SHP77 (cell line): ENCODE data around the gene PXDN.
"Not testable (repeated sequence)": the region's sequence is repeated elsewhere in the genome, so short reads cannot be mapped to it uniquely, and the experiment has no call there.

Experiments
- DNase-seq, 2 experiments: peaks; one replicate each; lab custom pipeline; 2025; lab: John Stamatoyannopoulos, UW

The PXDN gene

GRCh38 chr2:1777156-1777555 is 32.8 kb upstream of the PXDN start:
- no peak for DNase-seq

GRCh38 chr2:1775511-1776035 is 31.3 kb upstream of the PXDN start:
- DNase-seq = no peak

GRCh38 chr2:1774929-1775328 is 30.6 kb upstream of the PXDN start:
- no peak for DNase-seq

GRCh38 chr2:1773883-1774282 is 29.6 kb upstream of the PXDN start:
- DNase-seq = no peak

GRCh38 chr2:1772471-1773267 is 28.4 kb upstream of the PXDN start:
- no peak for DNase-seq

- no peak for DNase-seq
These were observed 27.4 kb upstream of the PXDN start for GRCh38 chr2:1771626-1772280.

- no peak for DNase-seq
These were observed 26.5 kb upstream of the PXDN start for GRCh38 chr2:1770566-1771380.

- peak; percentile 86 to 91 for DNase-seq
These were observed 25.5 kb upstream of the PXDN start for GRCh38 chr2:1769703-1770422.

- DNase-seq = no peak
These were observed 23.8 kb upstream of the PXDN start for GRCh38 chr2:1767939-1768691.

- peak in 1 of 2 experiments; percentile 22 for DNase-seq
These were observed 22.8 kb upstream of the PXDN start for GRCh38 chr2:1766851-1767811.

- DNase-seq = peak in 1 of 2 experiments; percentile 31
These were observed 22.1 kb upstream of the PXDN start for GRCh38 chr2:1766425-1766824.

GRCh38 chr2:1765201-1765600 is 20.9 kb upstream of the PXDN start:
- not testable (repeated sequence) for DNase-seq

GRCh38 chr2:1759611-1759930 is 15.3 kb upstream of the PXDN start:
- no peak for DNase-seq

- DNase-seq = no peak
These were observed 14.7 kb upstream of the PXDN start for GRCh38 chr2:1758774-1759610.

- no peak for DNase-seq
These were observed 13.9 kb upstream of the PXDN start for GRCh38 chr2:1758171-1758570.

- no peak for DNase-seq
These were observed 13.3 kb upstream of the PXDN start for GRCh38 chr2:1757567-1757966.

- not testable (repeated sequence) for DNase-seq
These were observed 12.8 kb upstream of the PXDN start for GRCh38 chr2:1757146-1757545.

GRCh38 chr2:1756456-1756855 is 12.1 kb upstream of the PXDN start:
- no peak for DNase-seq
